Measurements from ENCODE around the gene POU4F3. TPM values are rescaled to one million over a fixed set of nuclear protein-coding genes. Genes with fewer than 3 reads are reported as not detected.

Gene POU4F3
- total RNA-seq, 1 experiment from 2014 or later = 0.15 TPM

DNA sequence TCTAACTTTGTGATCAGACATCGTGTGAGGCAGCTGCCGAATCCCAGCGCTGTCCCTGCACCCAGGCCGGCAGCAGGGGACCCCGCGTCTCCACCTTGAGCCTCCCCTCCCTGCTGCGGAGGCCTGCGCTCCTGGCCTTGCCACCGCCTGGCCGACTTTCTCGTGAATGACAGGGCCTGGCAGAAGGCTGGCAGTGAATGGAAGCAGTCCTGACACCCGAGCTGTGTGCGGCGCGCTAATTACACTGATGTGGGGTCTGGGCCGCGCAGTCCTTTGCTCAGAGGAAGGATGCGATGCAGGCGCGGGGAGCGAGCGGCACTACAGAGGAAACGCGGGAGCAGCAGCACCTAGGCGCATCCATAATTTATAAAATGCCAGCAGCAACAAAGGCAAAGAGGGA, 40.3 kb downstream of the POU4F3 start (continued):
- no peak for TF ChIP-seq CEBPB (IDR thresholded peaks at IDR 0.05; ENCODE audit: low read depth)
- no peak for TF ChIP-seq SRF (IDR thresholded peaks at IDR 0.05; ENCODE audit: low read depth)
- TF ChIP-seq JUND (IDR thresholded peaks at IDR 0.05) = no peak
- no peak for TF ChIP-seq TCF7L2 (IDR thresholded peaks at IDR 0.05; ENCODE audit: borderline replicate concordance, extremely low read depth, insufficient read depth, insufficient read length)
- TF ChIP-seq, protein P1, sequence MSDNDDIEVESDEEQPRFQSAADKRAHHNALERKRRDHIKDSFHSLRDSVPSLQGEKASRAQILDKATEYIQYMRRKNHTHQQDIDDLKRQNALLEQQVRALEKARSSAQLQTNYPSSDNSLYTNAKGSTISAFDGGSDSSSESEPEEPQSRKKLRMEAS (IDR thresholded peaks at IDR 0.05) = no peak
- TF ChIP-seq POLR2A (IDR thresholded peaks at IDR 0.05; ENCODE audit: borderline replicate concordance, extremely low read depth, insufficient read depth, insufficient read length) = no peak
- TF ChIP-seq ATF3 (IDR thresholded peaks at IDR 0.05) = no peak
- no peak for TF ChIP-seq EGR1 (IDR thresholded peaks at IDR 0.05; ENCODE audit: low read depth)
- no peak for TF ChIP-seq ELF1 (IDR thresholded peaks at IDR 0.05; ENCODE audit: borderline replicate concordance, low read depth)

GRCh38 chr5:146380714-146381113, 42.1 kb downstream of the POU4F3 start:
- POLR2A ChIA-PET = no interaction called here
- Histone ChIP-seq H3K79me2 (ENCODE audit: insufficient read depth, low read length) (no peaks in the 10 kb centered on the region), H3K27ac (ENCODE audit: low read depth, low read length) (no peak overlapping the region), H3K9me3 (ENCODE audit: control insufficient read depth in 1 of 2, insufficient read depth in 1 of 2, low read depth in 1 of 2, low read length in 2 of 2) (no peaks in the 10 kb centered on the region), H3K9ac (ENCODE audit: low read length) (no peak overlapping the region), H3K27me3 (ENCODE audit: insufficient read depth, low read length) (no peaks in the 10 kb centered on the region), H3K36me3 (ENCODE audit: control insufficient read depth in 1 of 2, insufficient read depth in 2 of 2, low read length in 2 of 2) (no peaks in the 10 kb centered on the region), H4K20me1 (ENCODE audit: insufficient read depth) (no peaks in the 10 kb centered on the region), H2AFZ (ENCODE audit: low read depth, low read length, poor library complexity, severe bottlenecking) (no peak overlapping the region), H3K4me2 (ENCODE audit: low read length) (no peak overlapping the region), H3K9me2 (ENCODE audit: insufficient read depth) (no peaks in the 10 kb centered on the region), H3K4me1 (ENCODE audit: control insufficient read depth in 1 of 2, insufficient read depth in 2 of 2, low read length in 2 of 2) (no peaks in the 10 kb centered on the region), H3K4me3 (replicated peaks in 1 of 2; ENCODE audit: low read depth in 1 of 2, low read length in 2 of 2) (no peak overlapping the region)
- ATAC-seq (no peak), DNase-seq (ENCODE audit: low read depth, low spot score) (no peak)
- CTCF ChIA-PET = no interaction called here
- no peak for TF ChIP-seq EGR1 (IDR thresholded peaks at IDR 0.05; ENCODE audit: low read depth)
- TF ChIP-seq ZFX (IDR thresholded peaks at IDR 0.05) = no peak
- no peak for TF ChIP-seq ATF3 (IDR thresholded peaks at IDR 0.05)
- no peak for TF ChIP-seq ZBTB33 (IDR thresholded peaks at IDR 0.05; ENCODE audit: extremely low read depth, insufficient replicate concordance, low read length)
- no peak for TF ChIP-seq POLR2AphosphoS5 (IDR thresholded peaks at IDR 0.05; ENCODE audit: low read depth, low read length)
- TF ChIP-seq SIN3A (IDR thresholded peaks at IDR 0.05; ENCODE audit: low read depth) = no peak
- TF ChIP-seq EZH2 (IDR thresholded peaks at IDR 0.05) = no peak
- TF ChIP-seq POLR2A (IDR thresholded peaks at IDR 0.05; ENCODE audit: borderline replicate concordance, extremely low read depth, insufficient read depth, insufficient read length) = no peak
- TF ChIP-seq CBX3 (IDR thresholded peaks at IDR 0.05; ENCODE audit: low read depth) = no peak
- TF ChIP-seq SRF (IDR thresholded peaks at IDR 0.05; ENCODE audit: low read depth) = no peak
- no TSS peak for BruUV-seq (replicated peaks)
- RAD21 ChIA-PET (ENCODE audit: low non-redundant PET in 1 of 2, low total read pairs in 2 of 2, uncharacterized antibody in 2 of 2, unreplicated experiment in 2 of 2) = no interaction called here
- intact Hi-C loops (cut with micrococcal nuclease) = no loop called here
